HepG2 (cell line): ENCODE results near the gene RIMBP3C. TPM values are rescaled to one million over a fixed set of nuclear protein-coding genes. Genes with fewer than 3 reads are reported as not detected.

Experiments
- ARNT2 ChIP-seq: sonication (generic); formaldehyde crosslinking; IDR thresholded peaks from 2 replicates; pipeline ENCODE4 v1.8.0; 2022; ENCODE audit warnings: mild to moderate bottlenecking, low read depth, missing genetic modification reagents, moderate library complexity
- GATA4 ChIP-seq: sonication (generic); IDR thresholded peaks from 2 replicates; pipeline ENCODE4 v1.6.1; 2016; ENCODE audit warnings: antibody characterized with exemption, low read depth, borderline replicate concordance
- JUN ChIP-seq: sonication (generic); formaldehyde crosslinking; IDR thresholded peaks from 2 replicates; pipeline ENCODE4 v1.4.0; 2020; ENCODE audit warnings: mild to moderate bottlenecking, missing genetic modification reagents
- NR2F1 ChIP-seq, 2 experiments: fragments of 450-650 bp in 1 of 2; formaldehyde crosslinking in 1 of 2; IDR thresholded peaks; 2 replicates each; pipeline versions ENCODE4 v1.5.0 to v1.6.1; 2016 to 2020; ENCODE audit warnings: mild to moderate bottlenecking in 1 of 2, missing compliant biosample characterization in 1 of 2, missing genetic modification reagents in 1 of 2, moderate library complexity in 1 of 2
- PAWR ChIP-seq: sonication (generic); formaldehyde crosslinking; IDR thresholded peaks from 2 replicates; pipeline ENCODE4 v1.4.0; 2020; ENCODE audit warnings: missing genetic modification reagents, mild to moderate bottlenecking, borderline replicate concordance
- RELA ChIP-seq: sonication (generic); formaldehyde crosslinking; IDR thresholded peaks from 2 replicates; pipeline ENCODE4 v1.4.0; 2020; ENCODE audit warnings: missing genetic modification reagents
- SAFB2 ChIP-seq: sonication (generic); formaldehyde crosslinking; IDR thresholded peaks from 2 replicates; pipeline ENCODE4 v1.5.1; 2020; ENCODE audit warnings: missing genetic modification reagents, low read depth, mild to moderate bottlenecking, borderline replicate concordance
- U2AF2 ChIP-seq: fragments of 200-400 bp; formaldehyde crosslinking; IDR thresholded peaks from 2 replicates; pipeline ENCODE4 v1.6.1; 2017; ENCODE audit warnings: low read depth, mild to moderate bottlenecking, low read length
- ZNF138 ChIP-seq: sonication (generic); formaldehyde crosslinking; IDR thresholded peaks from 2 replicates; pipeline ENCODE4 v1.5.0; 2020; ENCODE audit warnings: mild to moderate bottlenecking, low read depth, missing genetic modification reagents
- ZNF367 ChIP-seq: sonication (generic); formaldehyde crosslinking; IDR thresholded peaks from 2 replicates; pipeline ENCODE4 v1.4.0; 2020; ENCODE audit warnings: missing genetic modification reagents, borderline replicate concordance
- ZNF619 ChIP-seq: sonication (generic); formaldehyde crosslinking; IDR thresholded peaks from 2 replicates; pipeline ENCODE4 v1.4.0; 2020; ENCODE audit warnings: mild to moderate bottlenecking, missing genetic modification reagents
- ZNF678 ChIP-seq: sonication (generic); formaldehyde crosslinking; IDR thresholded peaks from 2 replicates; pipeline ENCODE4 v1.4.0; 2020; ENCODE audit warnings: mild to moderate bottlenecking, missing genetic modification reagents
- ZNF772 ChIP-seq: sonication (generic); formaldehyde crosslinking; IDR thresholded peaks from 2 replicates; pipeline ENCODE4 v1.5.0; 2020; ENCODE audit warnings: mild to moderate bottlenecking, missing genetic modification reagents
- polyA plus RNA-seq, 8 experiments: library from polyadenylated mRNA; depleted of rRNA in 3 of 8; stranded (reverse) in 7 of 8; unstranded in 1 of 8; fragments of >200 nt; fragmentation: Illumina TruSeq in 4 of 8; extraction: Trizol in 4 of 8; gene quantifications; 2 replicates each; pipeline versions ENCODE4 v1.2.1 to v1.2.3, GENCODE V29; 2011 to 2016; ENCODE audit warnings: low read depth in 4 of 8, missing spikeins in 1 of 8, mixed read lengths in 1 of 8; ENCODE audit not compliant: insufficient read depth in 1 of 8
- total RNA-seq, 5 experiments: library from RNA; depleted of rRNA; stranded (reverse); fragments of >200 nt; fragmentation: Illumina TruSeq; extraction: Trizol; gene quantifications; 2 replicates each; pipeline ENCODE4 v1.2.3, GENCODE V29; 2016; ENCODE audit warnings: low read depth in 1 of 5
- TF ChIP-seq, protein P1 (sequence below): sonication (generic); formaldehyde crosslinking; IDR thresholded peaks from 2 replicates; pipeline ENCODE4 v1.9.0; 2021; ENCODE audit warnings: missing genetic modification reagents, mild to moderate bottlenecking, borderline replicate concordance
- TF ChIP-seq, protein P2 (sequence below): sonication (generic); formaldehyde crosslinking; IDR thresholded peaks from 2 replicates; pipeline ENCODE4 v1.4.0; 2020; ENCODE audit warnings: mild to moderate bottlenecking, missing genetic modification reagents
- TF ChIP-seq, protein P3 (sequence below): sonication (generic); formaldehyde crosslinking; IDR thresholded peaks from 2 replicates; pipeline ENCODE4 v1.4.0; 2020; ENCODE audit warnings: missing genetic modification reagents
- TF ChIP-seq, protein P4 (sequence below): IDR thresholded peaks from 2 replicates; pipeline ENCODE4 v1.6.1; 2016
- TF ChIP-seq, protein P5 (sequence below): sonication (generic); formaldehyde crosslinking; conservative IDR thresholded peaks from 2 replicates; pipeline ENCODE4 v1.4.0; 2020; ENCODE audit warnings: missing genetic modification reagents
- TF ChIP-seq, protein P6 (sequence below): sonication (generic); formaldehyde crosslinking; IDR thresholded peaks from 2 replicates; pipeline ENCODE4 v1.4.0; 2020; ENCODE audit warnings: missing genetic modification reagents

The RIMBP3C gene
- total and polyA plus RNA-seq, 2 of the 13 experiments (the other 11 are each of a cell fraction or from before 2014, with no cell fraction given), result 0.15 TPM; not detected in 1

DNA sequence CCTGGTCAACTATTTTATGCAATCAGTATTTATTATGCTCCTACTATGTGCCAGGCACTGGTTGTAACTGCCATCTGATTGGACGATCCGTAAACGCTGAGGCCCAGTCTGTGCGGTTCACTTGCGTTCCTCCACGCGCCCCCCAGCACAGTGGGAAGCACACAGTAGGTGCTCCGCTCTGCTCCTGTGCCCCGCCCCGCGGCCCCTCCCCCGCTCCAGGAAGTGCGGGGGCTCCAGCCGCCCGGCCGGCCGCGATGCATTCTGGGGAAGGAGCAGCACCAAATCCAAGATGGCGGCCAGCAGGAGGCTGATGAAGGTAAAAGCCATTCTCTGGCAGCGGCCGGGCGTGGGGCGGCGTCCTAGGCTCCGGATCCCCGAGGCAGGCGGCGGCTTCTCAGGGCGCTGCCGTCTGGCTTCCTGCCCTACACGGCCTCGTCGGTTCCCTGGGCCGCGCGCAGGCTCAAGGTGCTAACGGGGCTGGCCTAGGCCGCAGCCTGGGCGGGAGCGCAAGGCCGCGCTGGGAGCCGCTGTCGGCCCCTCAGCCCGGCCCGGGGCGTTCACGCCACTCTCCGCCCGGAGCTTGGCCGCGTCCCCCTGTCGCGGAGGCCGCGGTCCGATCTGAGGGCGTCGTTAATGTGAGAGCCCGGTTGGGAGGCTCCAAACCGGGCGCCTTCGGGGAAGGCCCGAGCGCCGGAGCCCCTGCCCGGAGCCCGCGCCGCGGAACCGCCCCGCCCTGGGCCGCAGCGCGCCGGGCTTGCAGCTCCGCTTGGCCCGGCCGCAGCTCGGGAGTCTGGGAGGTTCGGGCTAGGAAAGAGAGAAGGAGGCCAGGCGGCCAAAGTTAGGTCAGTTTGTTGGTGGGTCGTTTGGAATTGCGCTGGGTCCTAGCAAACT, 16.4 kb upstream of the RIMBP3C start, which contains the start of gene UBE2L3 (continued):
- TF ChIP-seq ZNF619 (no peak), ZNF772 (CRISPR knock-in tag) (peak; percentile 40; the same call in 1 of the 2 replicates), ARNT2 (CRISPR knock-in tag) (peak; percentile 82), RELA (CRISPR knock-in tag) (no peak), ZNF138 (CRISPR knock-in tag) (peak; percentile 88; the same call in 1 of the 2 replicates), GATA4 (no peak), NR2F1 (CRISPR knock-in tag; IDR thresholded peaks at IDR 0.05) (no peak), JUN (CRISPR knock-in tag) (no peak), U2AF2 (no peak), ZNF678 (CRISPR knock-in tag) (0 out of 2 replicates have a peak, but pooled peaks have one; percentile 68), SAFB2 (CRISPR knock-in tag) (0 out of 2 replicates have a peak, but pooled peaks have one; percentile 23), ZNF367 (CRISPR knock-in tag) (no peak), PAWR (CRISPR knock-in tag) (no peak)
- TF ChIP-seq, protein P1, sequence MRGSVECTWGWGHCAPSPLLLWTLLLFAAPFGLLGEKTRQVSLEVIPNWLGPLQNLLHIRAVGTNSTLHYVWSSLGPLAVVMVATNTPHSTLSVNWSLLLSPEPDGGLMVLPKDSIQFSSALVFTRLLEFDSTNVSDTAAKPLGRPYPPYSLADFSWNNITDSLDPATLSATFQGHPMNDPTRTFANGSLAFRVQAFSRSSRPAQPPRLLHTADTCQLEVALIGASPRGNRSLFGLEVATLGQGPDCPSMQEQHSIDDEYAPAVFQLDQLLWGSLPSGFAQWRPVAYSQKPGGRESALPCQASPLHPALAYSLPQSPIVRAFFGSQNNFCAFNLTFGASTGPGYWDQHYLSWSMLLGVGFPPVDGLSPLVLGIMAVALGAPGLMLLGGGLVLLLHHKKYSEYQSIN, result no peak
- TF ChIP-seq, protein P2, sequence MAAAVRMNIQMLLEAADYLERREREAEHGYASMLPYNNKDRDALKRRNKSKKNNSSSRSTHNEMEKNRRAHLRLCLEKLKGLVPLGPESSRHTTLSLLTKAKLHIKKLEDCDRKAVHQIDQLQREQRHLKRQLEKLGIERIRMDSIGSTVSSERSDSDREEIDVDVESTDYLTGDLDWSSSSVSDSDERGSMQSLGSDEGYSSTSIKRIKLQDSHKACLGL, result peak; percentile 59; the same call in 1 of the 2 replicates
- TF ChIP-seq, protein P3, sequence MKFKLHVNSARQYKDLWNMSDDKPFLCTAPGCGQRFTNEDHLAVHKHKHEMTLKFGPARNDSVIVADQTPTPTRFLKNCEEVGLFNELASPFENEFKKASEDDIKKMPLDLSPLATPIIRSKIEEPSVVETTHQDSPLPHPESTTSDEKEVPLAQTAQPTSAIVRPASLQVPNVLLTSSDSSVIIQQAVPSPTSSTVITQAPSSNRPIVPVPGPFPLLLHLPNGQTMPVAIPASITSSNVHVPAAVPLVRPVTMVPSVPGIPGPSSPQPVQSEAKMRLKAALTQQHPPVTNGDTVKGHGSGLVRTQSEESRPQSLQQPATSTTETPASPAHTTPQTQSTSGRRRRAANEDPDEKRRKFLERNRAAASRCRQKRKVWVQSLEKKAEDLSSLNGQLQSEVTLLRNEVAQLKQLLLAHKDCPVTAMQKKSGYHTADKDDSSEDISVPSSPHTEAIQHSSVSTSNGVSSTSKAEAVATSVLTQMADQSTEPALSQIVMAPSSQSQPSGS, result peak; percentile 55; the same call in 1 of the 2 replicates
- TF ChIP-seq, protein P4, sequence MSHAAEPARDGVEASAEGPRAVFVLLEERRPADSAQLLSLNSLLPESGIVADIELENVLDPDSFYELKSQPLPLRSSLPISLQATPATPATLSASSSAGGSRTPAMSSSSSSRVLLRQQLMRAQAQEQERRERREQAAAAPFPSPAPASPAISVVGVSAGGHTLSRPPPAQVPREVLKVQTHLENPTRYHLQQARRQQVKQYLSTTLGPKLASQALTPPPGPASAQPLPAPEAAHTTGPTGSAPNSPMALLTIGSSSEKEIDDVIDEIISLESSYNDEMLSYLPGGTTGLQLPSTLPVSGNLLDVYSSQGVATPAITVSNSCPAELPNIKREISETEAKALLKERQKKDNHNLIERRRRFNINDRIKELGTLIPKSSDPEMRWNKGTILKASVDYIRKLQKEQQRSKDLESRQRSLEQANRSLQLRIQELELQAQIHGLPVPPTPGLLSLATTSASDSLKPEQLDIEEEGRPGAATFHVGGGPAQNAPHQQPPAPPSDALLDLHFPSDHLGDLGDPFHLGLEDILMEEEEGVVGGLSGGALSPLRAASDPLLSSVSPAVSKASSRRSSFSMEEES, result peak; percentile 53; the same call in 1 of the 2 replicates
- TF ChIP-seq, protein P5, sequence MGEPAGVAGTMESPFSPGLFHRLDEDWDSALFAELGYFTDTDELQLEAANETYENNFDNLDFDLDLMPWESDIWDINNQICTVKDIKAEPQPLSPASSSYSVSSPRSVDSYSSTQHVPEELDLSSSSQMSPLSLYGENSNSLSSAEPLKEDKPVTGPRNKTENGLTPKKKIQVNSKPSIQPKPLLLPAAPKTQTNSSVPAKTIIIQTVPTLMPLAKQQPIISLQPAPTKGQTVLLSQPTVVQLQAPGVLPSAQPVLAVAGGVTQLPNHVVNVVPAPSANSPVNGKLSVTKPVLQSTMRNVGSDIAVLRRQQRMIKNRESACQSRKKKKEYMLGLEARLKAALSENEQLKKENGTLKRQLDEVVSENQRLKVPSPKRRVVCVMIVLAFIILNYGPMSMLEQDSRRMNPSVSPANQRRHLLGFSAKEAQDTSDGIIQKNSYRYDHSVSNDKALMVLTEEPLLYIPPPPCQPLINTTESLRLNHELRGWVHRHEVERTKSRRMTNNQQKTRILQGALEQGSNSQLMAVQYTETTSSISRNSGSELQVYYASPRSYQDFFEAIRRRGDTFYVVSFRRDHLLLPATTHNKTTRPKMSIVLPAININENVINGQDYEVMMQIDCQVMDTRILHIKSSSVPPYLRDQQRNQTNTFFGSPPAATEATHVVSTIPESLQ (CRISPR knock-in tag), result peak; percentile 43; the same call in 1 of the 2 replicates
- TF ChIP-seq, protein P6, sequence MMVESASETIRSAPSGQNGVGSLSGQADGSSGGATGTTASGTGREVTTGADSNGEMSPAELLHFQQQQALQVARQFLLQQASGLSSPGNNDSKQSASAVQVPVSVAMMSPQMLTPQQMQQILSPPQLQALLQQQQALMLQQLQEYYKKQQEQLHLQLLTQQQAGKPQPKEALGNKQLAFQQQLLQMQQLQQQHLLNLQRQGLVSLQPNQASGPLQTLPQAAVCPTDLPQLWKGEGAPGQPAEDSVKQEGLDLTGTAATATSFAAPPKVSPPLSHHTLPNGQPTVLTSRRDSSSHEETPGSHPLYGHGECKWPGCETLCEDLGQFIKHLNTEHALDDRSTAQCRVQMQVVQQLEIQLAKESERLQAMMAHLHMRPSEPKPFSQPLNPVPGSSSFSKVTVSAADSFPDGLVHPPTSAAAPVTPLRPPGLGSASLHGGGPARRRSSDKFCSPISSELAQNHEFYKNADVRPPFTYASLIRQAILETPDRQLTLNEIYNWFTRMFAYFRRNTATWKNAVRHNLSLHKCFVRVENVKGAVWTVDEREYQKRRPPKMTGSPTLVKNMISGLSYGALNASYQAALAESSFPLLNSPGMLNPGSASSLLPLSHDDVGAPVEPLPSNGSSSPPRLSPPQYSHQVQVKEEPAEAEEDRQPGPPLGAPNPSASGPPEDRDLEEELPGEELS, result no peak
